Neural progenitor cell (in vitro differentiated cells): ENCODE measurements around the gene TMEM260.

Source experiments
- EZH2phosphoT487 ChIP-seq: fragments of 200-600 bp; sonication (generic); IDR thresholded peaks from 2 replicates; pipeline ENCODE4 v1.6.1; 2017; ENCODE audit warnings: antibody characterized with exemption
- TF ChIP-seq, protein P1 (sequence below): fragments of 200-600 bp; sonication (generic); IDR thresholded peaks from 2 replicates; pipeline ENCODE4 v1.5.1; 2017; ENCODE audit warnings: antibody characterized with exemption, mild to moderate bottlenecking

- TF ChIP-seq, protein P1, sequence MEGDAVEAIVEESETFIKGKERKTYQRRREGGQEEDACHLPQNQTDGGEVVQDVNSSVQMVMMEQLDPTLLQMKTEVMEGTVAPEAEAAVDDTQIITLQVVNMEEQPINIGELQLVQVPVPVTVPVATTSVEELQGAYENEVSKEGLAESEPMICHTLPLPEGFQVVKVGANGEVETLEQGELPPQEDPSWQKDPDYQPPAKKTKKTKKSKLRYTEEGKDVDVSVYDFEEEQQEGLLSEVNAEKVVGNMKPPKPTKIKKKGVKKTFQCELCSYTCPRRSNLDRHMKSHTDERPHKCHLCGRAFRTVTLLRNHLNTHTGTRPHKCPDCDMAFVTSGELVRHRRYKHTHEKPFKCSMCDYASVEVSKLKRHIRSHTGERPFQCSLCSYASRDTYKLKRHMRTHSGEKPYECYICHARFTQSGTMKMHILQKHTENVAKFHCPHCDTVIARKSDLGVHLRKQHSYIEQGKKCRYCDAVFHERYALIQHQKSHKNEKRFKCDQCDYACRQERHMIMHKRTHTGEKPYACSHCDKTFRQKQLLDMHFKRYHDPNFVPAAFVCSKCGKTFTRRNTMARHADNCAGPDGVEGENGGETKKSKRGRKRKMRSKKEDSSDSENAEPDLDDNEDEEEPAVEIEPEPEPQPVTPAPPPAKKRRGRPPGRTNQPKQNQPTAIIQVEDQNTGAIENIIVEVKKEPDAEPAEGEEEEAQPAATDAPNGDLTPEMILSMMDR, result no peak
- TF ChIP-seq EZH2phosphoT487, result no peak
Measured at GRCh38 chr14:56633544-56633943, 53.9 kb downstream of the TMEM260 start.
